Osteoblast (primary cell): ENCODE data around the gene ARHGAP15. TPM values are rescaled to one million over a fixed set of nuclear protein-coding genes. Genes with fewer than 3 reads are reported as not detected.

Experiments used
- DNase-seq: peaks from one replicate; pipeline ENCODE4 v3.0.0; 2011; ENCODE audit warnings: low spot score, mixed read lengths; ENCODE audit not compliant: insufficient read length; ENCODE audit errors: missing footprints
- H2AFZ ChIP-seq: 2 replicates; pipeline ENCODE4 v1.6.0; 2011; ENCODE audit warnings: mild to moderate bottlenecking, low read length
- H3K27ac ChIP-seq: 2 replicates; pipeline ENCODE4 v1.5.1; 2011; ENCODE audit warnings: mild to moderate bottlenecking, low read depth, low read length, moderate library complexity
- H3K27me3 ChIP-seq: 2 replicates; pipeline ENCODE4 v1.6.0; 2012; ENCODE audit warnings: mild to moderate bottlenecking, control low read depth, inconsistent platforms, low read length, moderate library complexity; ENCODE audit not compliant: insufficient read depth
- H3K36me3 ChIP-seq: 2 replicates; pipeline ENCODE4 v1.5.1; 2011; ENCODE audit warnings: mild to moderate bottlenecking, low read length, control low read depth, moderate library complexity; ENCODE audit not compliant: insufficient read depth
- H3K4me1 ChIP-seq: 2 replicates; pipeline ENCODE4 v1.5.1; 2011; ENCODE audit warnings: mild to moderate bottlenecking, low read length, control low read depth, moderate library complexity; ENCODE audit not compliant: insufficient read depth
- H3K4me2 ChIP-seq: 2 replicates; pipeline ENCODE4 v1.6.0; 2011; ENCODE audit warnings: mild to moderate bottlenecking, low read length; ENCODE audit not compliant: insufficient read depth
- H3K4me3 ChIP-seq: fragments of 200-600 bp; sonication (generic); 3 replicates; pipeline ENCODE4 v1.5.1; 2012; ENCODE audit warnings: mild to moderate bottlenecking, low read length, inconsistent platforms; ENCODE audit not compliant: insufficient read depth
- H3K79me2 ChIP-seq: 2 replicates; pipeline ENCODE4 v1.6.0; 2012; ENCODE audit warnings: mild to moderate bottlenecking, low read length, control low read depth, inconsistent platforms; ENCODE audit not compliant: insufficient read depth
- H3K9me3 ChIP-seq: 2 replicates; pipeline ENCODE4 v1.5.1; 2011; ENCODE audit warnings: low read depth, low read length, control low read depth
- H4K20me1 ChIP-seq: 2 replicates; pipeline ENCODE4 v1.6.0; 2012; ENCODE audit warnings: mild to moderate bottlenecking, low read length, control low read depth; ENCODE audit not compliant: insufficient read depth
- CTCF ChIP-seq: IDR thresholded peaks from 2 replicates; pipeline ENCODE4 v1.5.1; 2011; ENCODE audit warnings: mild to moderate bottlenecking, low read depth, low read length, moderate library complexity; ENCODE audit errors: extremely low read depth
- total RNA-seq: library from RNA; depleted of rRNA; stranded (reverse); fragments of >200 nt; gene quantifications from 2 replicates; pipeline ENCODE4 v1.2.3, GENCODE V29; 2012

ARHGAP15 gene
- total RNA-seq, 1 donor, result 2.2 TPM

- H3K27ac ChIP-seq, result no peak overlapping the region
- H3K4me3 ChIP-seq, result no peak overlapping the region
- H3K9me3 ChIP-seq, result no peaks in the 10 kb centered on the region
- no peak overlapping the region for H3K4me2 ChIP-seq
- TF ChIP-seq CTCF, result no peak
- H4K20me1 ChIP-seq, result no peaks in the 10 kb centered on the region
- H3K27me3 ChIP-seq, result no peaks in the 10 kb centered on the region
- H2AFZ ChIP-seq, result no peak overlapping the region
- H3K36me3 ChIP-seq, result no peaks in the 10 kb centered on the region
- DNase-seq, result no peak
- H3K79me2 ChIP-seq, result no peaks in the 10 kb centered on the region
- H3K4me1 ChIP-seq, result peaks cover 10% of the 10 kb centered on the region
These were observed 264.8 kb downstream of the ARHGAP15 start for GRCh38 chr2:143394062-143394461.

GRCh38 chr2:143397884-143398614 is 268.8 kb downstream of the ARHGAP15 start:
- Histone ChIP-seq H3K9me3 (no peaks in the 10 kb centered on the region), H4K20me1 (no peaks in the 10 kb centered on the region), H3K79me2 (no peaks in the 10 kb centered on the region), H3K27ac (no peak overlapping the region), H3K4me2 (peak overlapping the region; percentile 68), H2AFZ (peak overlapping the region; percentile 71), H3K4me3 (peak overlapping the region; percentile 46), H3K27me3 (no peaks in the 10 kb centered on the region), H3K36me3 (no peaks in the 10 kb centered on the region), H3K4me1 (peaks cover 10% of the 10 kb centered on the region)
- no peak for TF ChIP-seq CTCF
- peak; percentile 58 for DNase-seq

- H2AFZ ChIP-seq, result peak overlapping the region; percentile 71
- TF ChIP-seq CTCF, result no peak
- no peak overlapping the region for H3K27ac ChIP-seq
- H3K27me3 ChIP-seq, result no peaks in the 10 kb centered on the region
- no peaks in the 10 kb centered on the region for H3K36me3 ChIP-seq
- peaks cover 10% of the 10 kb centered on the region for H3K4me1 ChIP-seq
- H3K4me2 ChIP-seq, result peak overlapping the region; percentile 68
- no peak for DNase-seq
- no peak overlapping the region for H3K4me3 ChIP-seq
- H3K9me3 ChIP-seq, result no peaks in the 10 kb centered on the region
- no peaks in the 10 kb centered on the region for H3K79me2 ChIP-seq
- H4K20me1 ChIP-seq, result no peaks in the 10 kb centered on the region
These were observed 269.6 kb downstream of the ARHGAP15 start for GRCh38 chr2:143398781-143399180.

- H4K20me1 ChIP-seq, result no peaks in the 10 kb centered on the region
- no peak overlapping the region for H3K4me3 ChIP-seq
- no peak overlapping the region for H3K4me2 ChIP-seq
- no peak overlapping the region for H3K27ac ChIP-seq
- H3K9me3 ChIP-seq, result no peaks in the 10 kb centered on the region
- no peak overlapping the region for H2AFZ ChIP-seq
- no peaks in the 10 kb centered on the region for H3K27me3 ChIP-seq
- no peaks in the 10 kb centered on the region for H3K36me3 ChIP-seq
- no peak for TF ChIP-seq CTCF
- peaks cover 10% of the 10 kb centered on the region for H3K4me1 ChIP-seq
- DNase-seq, result no peak
- no peaks in the 10 kb centered on the region for H3K79me2 ChIP-seq
These were observed 270.4 kb downstream of the ARHGAP15 start for GRCh38 chr2:143399631-143400069.
